ENCODE data around the gene PDYN.

PDYN gene

GRCh38 chr20:1952737-1953530 is 40.9 kb downstream of the PDYN start:
- no peak for DNase-seq (ENCODE audit: extremely low read depth in 1 of 2, low read depth in 1 of 2)

DNA sequence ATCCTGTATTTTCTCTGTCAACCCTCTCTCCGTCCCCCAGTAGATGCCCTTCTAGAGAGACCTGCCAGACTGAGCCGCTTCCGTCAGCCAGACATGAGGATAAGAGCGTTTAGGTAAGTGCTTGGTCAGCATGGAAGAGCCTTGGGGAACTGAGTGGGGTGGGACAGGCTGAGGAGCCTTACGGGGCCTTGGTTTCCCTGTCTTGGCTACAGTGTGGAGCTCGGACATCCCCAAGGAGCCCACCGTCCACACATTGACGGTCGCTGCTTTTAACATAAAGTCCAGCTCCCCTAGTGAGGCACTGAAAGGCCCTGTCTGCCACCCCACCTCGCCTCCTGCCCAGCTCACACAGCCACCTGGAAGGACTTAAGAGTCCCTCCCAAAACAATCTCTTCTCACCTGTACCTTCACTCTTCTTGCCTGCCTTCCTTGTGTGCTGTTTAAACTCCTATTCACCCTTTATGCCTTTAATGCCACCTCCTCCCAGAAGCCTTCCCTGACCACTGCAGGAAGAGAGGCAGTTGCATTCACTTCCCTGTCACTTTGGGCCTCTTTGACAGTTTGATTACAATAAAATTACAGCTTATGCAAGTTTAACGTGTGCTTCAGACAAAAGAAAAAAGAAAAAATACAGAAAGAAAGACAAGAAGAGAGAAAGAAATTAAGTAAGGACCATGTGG is 42.3 kb downstream of the PDYN start:
- no peak for DNase-seq (ENCODE audit: extremely low read depth in 1 of 2, low read depth in 1 of 2)

GRCh38 chr20:1950836-1951235 is 43.0 kb downstream of the PDYN start:
- DNase-seq (ENCODE audit: extremely low read depth in 1 of 2, low read depth in 1 of 2) = no peak

DNA sequence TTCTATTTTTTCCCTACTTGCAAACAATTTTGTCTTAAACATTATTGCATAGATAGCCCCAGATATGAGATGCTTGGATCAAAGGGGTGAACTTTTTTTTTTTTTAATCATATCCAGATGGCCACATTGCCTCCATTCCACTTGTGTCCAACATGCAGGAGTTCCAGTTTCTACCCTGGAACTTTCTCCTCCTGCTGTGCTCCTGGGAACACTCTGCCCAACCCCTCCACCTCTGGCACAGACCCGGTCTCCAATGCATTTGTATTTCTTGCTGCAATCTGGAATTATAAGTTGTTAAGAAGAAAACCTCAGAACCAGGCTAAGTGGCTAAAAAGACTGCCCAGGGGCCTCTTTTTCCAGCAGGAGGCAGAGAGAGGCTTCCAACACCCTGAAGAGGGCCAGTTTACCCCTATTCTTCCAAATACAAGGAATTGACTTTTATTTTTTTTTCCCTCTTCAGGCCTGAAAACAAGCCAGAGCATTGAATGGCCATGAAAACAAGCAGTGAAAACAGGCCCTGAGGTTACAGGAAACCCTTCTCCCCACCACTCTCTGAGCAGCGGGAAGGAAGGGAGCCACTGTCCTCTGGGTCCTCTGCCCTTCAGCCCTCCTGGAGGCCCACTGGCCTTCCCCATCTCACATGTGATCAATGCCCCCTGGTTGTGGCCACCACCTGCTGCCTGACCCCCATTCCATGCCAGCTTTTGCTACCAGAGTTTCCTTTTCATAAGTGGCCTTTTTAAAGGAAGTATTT is 44.3 kb downstream of the PDYN start:
- DNase-seq (ENCODE audit: extremely low read depth in 1 of 2, low read depth in 1 of 2) = no peak

DNA sequence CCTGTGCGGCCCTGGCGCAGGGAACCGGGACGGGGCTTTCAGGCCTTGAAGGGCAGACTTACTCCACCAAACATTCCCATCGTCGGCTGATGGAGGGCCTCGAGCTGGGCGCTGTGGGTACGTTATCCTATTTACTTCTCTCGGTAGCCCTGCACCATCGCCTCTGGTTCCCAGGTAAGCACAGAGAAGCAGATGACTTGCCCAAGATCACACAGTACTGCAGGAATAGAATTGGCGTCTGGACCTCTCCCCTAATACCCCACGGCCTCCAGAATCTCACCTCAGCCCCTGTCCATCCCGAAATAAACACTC is 46.4 kb downstream of the PDYN start:
- no peak for DNase-seq (ENCODE audit: extremely low read depth in 1 of 2, low read depth in 1 of 2)

GRCh38 chr20:1946762-1947534 is 46.9 kb downstream of the PDYN start:
- DNase-seq (ENCODE audit: extremely low read depth in 1 of 2, low read depth in 1 of 2) = no peak

- DNase-seq (ENCODE audit: extremely low read depth in 1 of 2, low read depth in 1 of 2) = no peak
Observed at GRCh38 chr20:1946442-1946761, 47.5 kb downstream of the PDYN start.

DNA sequence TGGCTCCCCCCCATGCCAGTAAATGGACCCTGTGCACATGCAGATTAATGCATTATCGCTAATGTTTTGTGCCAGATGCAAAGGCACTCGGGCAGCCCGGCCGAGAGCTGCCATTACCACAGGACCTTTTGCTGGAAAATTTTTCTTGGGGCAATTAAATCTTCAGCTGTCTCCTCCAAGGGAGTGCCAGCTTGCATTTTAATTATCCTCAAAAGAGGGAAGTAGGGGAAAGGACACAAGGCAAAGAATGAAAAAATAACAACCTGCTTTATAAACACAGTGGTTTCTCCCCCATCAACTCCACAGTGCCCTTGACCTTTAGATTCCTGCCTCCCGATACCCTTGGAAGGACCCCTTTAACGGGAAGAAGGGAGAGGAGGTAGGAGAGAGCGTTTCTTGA is 48.2 kb downstream of the PDYN start:
- no peak for DNase-seq (ENCODE audit: extremely low read depth in 1 of 2, low read depth in 1 of 2)

- DNase-seq (ENCODE audit: extremely low read depth in 1 of 2, low read depth in 1 of 2) = no peak
Observed at GRCh38 chr20:1945134-1945618, 48.7 kb downstream of the PDYN start.

- DNase-seq (ENCODE audit: extremely low read depth in 1 of 2, low read depth in 1 of 2) = no peak
Observed at GRCh38 chr20:1944345-1945091, 49.3 kb downstream of the PDYN start.

- DNase-seq (ENCODE audit: extremely low read depth in 1 of 2, low read depth in 1 of 2) = no peak
Observed at GRCh38 chr20:1943275-1944002, 50.4 kb downstream of the PDYN start.

- no peak for DNase-seq (ENCODE audit: extremely low read depth in 1 of 2, low read depth in 1 of 2)
Observed at GRCh38 chr20:1942486-1943274, 51.2 kb downstream of the PDYN start.

DNA sequence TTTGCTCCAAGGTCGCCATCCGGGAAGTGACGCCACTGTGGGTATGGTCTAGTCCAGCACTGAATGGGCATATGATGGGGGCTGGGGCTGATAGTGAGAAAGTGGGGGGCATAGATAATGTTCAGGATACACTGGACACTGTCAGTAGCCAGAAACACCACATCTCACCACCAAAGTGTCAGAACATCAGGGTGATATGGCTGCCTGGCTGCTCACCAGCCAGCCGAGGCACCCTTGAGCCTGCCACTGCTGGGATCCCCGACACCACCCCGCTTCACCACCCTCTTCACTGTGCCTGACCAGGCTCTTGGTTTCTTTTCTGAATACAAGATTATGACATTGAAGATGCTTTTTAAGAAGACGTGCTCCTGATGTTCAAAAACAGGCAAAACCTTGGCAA is 51.8 kb downstream of the PDYN start:
- no peak for DNase-seq (ENCODE audit: extremely low read depth in 1 of 2, low read depth in 1 of 2)

GRCh38 chr20:1941226-1941625 is 52.6 kb downstream of the PDYN start:
- DNase-seq (ENCODE audit: extremely low read depth in 1 of 2, low read depth in 1 of 2) = no peak

DNA sequence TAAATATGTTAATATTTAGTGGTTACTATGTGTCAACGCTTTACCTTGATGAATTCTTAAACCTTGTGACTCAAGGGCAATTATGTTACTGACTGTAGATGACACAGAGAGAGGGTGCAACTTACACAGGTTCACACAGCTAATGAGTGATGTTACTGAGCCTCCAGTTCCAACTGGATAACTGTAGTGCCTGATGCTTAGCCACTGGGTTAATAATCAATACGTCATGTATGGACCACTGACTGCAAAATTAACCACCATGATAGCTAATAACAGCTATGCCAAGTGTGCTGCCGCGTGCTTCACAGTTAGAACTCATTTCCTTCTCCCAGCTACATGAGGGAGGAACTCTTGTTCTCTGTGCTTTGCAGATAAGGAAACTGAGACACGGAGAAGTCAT is 53.3 kb downstream of the PDYN start:
- no peak for DNase-seq (ENCODE audit: extremely low read depth in 1 of 2, low read depth in 1 of 2)

- DNase-seq (ENCODE audit: extremely low read depth in 1 of 2, low read depth in 1 of 2) = no peak
Observed at GRCh38 chr20:1939270-1939595, 54.6 kb downstream of the PDYN start.

DNA sequence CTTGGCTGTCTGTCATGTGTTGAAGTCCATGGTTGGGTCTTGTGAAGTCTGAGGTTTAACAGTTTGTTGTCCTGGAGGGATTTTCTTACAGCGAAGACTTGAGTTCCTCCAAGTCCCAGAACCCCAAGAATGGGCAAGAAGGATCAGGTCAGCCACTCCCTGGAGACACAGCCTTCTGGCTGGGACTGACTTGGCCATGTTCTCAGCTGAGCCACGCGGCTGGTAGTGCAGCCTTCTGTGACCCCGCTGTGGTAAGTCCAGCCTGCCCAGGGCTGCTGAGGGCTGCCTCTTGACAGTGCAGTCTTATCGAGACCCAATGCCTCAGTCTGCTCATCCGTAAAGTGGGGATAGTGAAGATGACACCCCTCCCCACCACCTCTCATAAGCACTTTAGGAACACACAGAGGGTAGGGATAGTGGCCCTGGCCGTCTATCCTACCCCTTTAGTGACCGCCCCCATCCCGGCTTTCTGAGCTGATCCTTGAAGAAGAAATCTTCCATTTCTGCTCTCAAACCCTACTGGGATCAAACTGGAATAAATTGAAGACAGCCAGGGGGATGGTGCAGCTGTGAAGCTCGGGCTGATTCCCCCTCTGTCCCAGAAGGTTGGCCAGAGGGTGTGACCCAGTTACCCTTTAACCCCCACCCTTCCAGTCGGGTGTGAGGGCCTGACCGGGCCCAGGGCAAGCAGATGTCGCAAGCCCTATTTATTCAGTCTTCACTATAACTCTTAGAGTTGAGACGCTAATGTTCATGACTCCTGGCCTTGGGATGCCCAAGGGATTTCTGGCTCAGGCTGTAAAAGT is 55.2 kb downstream of the PDYN start:
- no peak for DNase-seq (ENCODE audit: extremely low read depth in 1 of 2, low read depth in 1 of 2)

GRCh38 chr20:1937316-1937976 is 56.4 kb downstream of the PDYN start:
- DNase-seq (ENCODE audit: extremely low read depth in 1 of 2, low read depth in 1 of 2) = no peak
